Measurements from ENCODE around the gene CLNS1A. TPM values are rescaled to one million over a fixed set of nuclear protein-coding genes. Genes with fewer than 3 reads are reported as not detected.

Gene CLNS1A
- total RNA-seq, 1 donor from 2014 or later, result 153 TPM

GRCh38 chr11:77568916-77569675, 68.5 kb downstream of the CLNS1A start:
- Mint-ChIP-seq H3K36me3 (ENCODE audit: low read depth) (no peaks in the 10 kb centered on the region), H3K4me3 (ENCODE audit: low read depth) (no peak overlapping the region), H3K27me3 (ENCODE audit: low read depth) (peaks cover 8% of the 10 kb centered on the region), H3K4me1 (ENCODE audit: low read depth) (no peaks in the 10 kb centered on the region), H3K9me3 (no peaks in the 10 kb centered on the region), H3K27ac (no peak overlapping the region)
- intact Hi-C loops (cut with micrococcal nuclease), result no loop called here
- no peak for DNase-seq (ENCODE audit: low spot score)

- peaks cover 8% of the 10 kb centered on the region for H3K27me3 Mint-ChIP-seq (ENCODE audit: low read depth)
These were observed 69.3 kb downstream of the CLNS1A start for GRCh38 chr11:77568306-77568705.

More at GRCh38 chr11:77568306-77568705, 69.3 kb downstream of the CLNS1A start:
- no peaks in the 10 kb centered on the region for H3K4me1 Mint-ChIP-seq (ENCODE audit: low read depth)
- no peaks in the 10 kb centered on the region for H3K36me3 Mint-ChIP-seq (ENCODE audit: low read depth)
- no peak overlapping the region for H3K4me3 Mint-ChIP-seq (ENCODE audit: low read depth)
- no peak for DNase-seq (ENCODE audit: low spot score)
- no peaks in the 10 kb centered on the region for H3K9me3 Mint-ChIP-seq
- intact Hi-C loops (cut with micrococcal nuclease), result no loop called here
- no peak overlapping the region for H3K27ac Mint-ChIP-seq

Other genes starting within 250 kb of the CLNS1A start
- 39.0 and 40.7 TPM in 2 replicates for gene PAK1, start 163.7 kb downstream of the CLNS1A start, total RNA-seq
- 0.52 and 0.97 TPM in 2 replicates for gene AQP11, start 47.8 kb downstream of the CLNS1A start, total RNA-seq
- 43.3 and 45.5 TPM in 2 replicates for gene RSF1, start 182.9 kb upstream of the CLNS1A start, total RNA-seq
- gene AAMDC, start 183.3 kb upstream of the CLNS1A start, total RNA-seq, result 3.0 and 3.6 TPM in 2 replicates

Data from activated T-helper 2 cell treated with anti-CD3 and anti-CD28 coated beads, Interferon-gamma antibody, Interleukin-2, Interleukin-4, amounts not matched to agents 10 μg/mL and 5 μg/mL and 100 μg/mL, durations not matched to agents 14 hours and 24 hours and 36 hours (primary cell).